ENCODE results near the gene MAPKAPK3.

MAPKAPK3 gene

GRCh38 chr3:50609071-50609762 is 7.7 kb upstream of the MAPKAPK3 start:
- DNase-seq, result no peak

DNA sequence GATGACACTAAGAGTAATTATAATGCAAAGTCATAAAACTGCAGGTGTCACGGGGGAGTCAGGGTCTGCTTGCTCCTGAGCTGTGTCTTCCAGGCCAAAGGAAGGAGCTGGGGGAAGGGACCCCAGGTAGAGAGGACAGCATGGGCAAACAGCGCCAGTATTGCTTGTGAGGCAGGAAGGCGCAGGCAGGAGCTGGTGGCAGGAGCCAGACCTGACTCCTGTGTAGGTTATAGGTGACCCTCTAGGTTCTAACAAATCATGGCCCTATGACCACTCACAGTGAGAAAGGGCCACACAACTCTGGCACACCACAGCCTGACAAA is 7.2 kb upstream of the MAPKAPK3 start:
- no peak for DNase-seq

DNA sequence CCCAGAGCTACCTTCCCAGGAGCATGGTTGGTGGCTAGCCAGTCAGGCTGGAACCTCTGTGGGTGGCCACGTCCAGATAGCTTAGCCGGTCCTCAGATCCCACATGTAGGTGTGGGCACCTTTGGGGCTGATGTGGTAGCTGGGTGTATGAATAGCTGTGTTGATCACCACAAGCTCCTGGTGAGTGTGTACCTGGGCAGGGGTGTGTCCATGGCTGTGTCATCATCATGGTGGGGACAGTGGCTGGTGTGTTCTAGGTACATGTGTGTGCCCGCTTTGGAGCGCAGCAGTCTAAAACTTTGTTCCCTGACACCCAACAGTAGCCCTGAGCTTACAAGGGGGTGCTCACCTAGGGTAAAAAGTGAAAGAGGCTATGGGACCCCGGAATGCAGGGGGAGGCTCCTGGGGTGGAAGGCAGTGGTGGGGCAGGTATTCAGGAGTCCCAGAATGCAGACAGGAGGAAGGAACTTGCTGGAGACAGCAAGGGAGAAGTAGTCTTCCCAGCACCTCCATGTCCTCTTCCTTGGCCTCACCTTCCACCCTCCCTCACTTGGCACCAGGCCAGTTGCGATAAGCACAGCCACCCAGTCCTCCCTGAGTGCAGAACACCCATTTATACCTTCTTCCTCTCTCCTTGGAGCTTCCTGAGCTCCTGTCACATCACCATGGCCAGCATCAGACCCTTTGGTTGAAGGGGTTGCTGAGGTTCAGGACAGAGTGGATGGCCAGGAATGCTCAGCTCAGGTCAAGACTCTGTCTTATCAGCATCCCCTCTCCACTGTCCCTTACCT is 6.6 kb upstream of the MAPKAPK3 start:
- DNase-seq, result peak in 1 of 2 experiments; percentile 65

DNA sequence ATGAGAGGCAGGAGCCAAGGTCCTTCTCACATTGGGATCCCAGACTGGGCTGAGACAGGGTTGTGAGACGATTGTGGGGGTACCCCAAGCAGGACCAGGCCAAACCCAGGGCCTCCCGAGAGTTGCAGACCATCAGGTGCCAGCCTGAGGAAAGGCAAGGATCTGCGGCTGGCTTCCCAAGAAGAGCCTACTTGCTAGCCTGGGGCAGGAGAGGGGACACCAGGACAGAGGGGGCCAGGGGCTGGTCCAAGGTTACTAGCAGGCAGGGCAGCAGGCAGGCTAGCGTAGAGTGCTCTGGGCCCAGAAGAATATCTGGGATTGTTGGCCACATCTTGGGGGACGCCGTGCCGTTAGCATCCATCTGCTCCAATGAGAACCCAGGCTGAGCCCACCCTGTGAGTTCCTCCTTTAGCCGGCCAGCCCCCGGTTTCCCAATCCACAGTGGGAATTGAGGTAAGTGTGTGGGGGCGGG is 5.9 kb upstream of the MAPKAPK3 start:
- DNase-seq, result no peak

DNA sequence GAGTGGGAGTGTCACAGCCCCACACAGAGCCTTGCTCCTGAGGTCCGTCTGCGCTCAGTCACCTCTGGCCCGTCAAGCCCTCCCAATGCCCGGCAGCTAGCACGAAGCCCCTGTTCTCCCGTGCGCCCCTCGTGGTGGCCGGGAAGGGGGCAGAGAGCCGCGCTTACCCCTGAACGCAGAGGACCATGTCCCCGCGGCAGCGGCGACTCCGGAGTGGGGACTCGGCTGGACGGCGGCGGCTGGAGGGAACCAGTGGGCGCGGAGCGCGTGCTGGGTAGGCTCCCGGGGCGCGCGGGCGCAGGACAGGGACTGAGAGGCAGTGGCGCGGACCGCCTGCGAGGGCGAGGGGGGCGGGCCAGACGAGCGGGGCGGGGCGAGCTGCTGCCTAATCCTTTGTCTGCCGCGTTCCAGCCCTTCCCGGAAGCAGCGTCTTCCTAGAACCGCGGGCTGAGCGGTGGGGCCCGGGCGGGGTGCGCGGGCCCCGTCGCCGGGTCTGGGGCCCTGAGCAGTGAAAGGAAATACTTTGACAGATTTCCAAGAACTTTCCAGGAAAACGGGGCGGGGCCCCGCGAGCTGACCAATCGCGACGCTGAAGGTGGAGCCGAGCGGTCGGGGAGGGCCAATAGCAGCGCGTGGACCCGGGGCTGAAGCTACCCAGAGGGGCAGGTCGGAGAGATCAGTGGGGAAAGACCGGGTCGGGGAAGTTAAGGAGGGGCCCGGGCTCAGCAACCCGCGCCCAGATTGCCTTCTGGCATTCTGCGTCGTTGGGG is 5.3 kb upstream of the MAPKAPK3 start, which contains the start of gene CISH:
Gene CISH (minus strand): TSS at position 311 of the 770 bp plus-strand sequence. CDS start 124 bp downstream, at position 187.
- DNase-seq, result peak; percentile 99

DNA sequence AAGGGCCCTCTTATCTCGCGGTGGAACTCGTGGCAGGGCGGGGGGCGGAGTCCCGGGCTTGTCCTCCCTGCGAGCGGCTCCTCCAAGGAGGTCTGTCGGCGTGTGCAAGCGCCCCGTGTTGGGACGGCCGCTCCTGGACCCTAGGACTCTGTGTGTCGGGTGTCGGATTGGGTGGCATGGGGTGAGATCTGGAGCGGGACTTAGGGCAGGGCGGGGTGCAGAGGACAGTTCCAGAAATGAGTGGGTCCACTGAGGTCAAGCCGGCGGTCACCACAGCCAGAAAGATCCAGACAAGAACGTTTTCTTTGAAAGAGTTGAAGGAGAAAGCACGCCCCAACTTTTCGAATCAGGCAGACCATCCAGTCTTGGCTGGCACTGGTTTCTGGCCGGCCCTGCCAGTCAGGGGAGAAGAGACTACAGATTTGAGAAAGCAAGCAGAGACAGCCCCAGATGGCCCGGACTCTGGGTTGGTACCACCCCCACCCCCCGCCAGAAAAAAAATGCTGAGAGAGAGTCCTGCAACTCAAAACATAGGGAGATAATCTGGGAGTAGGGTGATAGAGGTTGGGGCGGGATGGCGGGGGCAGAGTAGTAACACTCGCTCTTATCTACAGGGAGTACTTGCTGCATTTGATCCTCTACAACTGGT is 4.6 kb upstream of the MAPKAPK3 start:
- no peak for DNase-seq

DNA sequence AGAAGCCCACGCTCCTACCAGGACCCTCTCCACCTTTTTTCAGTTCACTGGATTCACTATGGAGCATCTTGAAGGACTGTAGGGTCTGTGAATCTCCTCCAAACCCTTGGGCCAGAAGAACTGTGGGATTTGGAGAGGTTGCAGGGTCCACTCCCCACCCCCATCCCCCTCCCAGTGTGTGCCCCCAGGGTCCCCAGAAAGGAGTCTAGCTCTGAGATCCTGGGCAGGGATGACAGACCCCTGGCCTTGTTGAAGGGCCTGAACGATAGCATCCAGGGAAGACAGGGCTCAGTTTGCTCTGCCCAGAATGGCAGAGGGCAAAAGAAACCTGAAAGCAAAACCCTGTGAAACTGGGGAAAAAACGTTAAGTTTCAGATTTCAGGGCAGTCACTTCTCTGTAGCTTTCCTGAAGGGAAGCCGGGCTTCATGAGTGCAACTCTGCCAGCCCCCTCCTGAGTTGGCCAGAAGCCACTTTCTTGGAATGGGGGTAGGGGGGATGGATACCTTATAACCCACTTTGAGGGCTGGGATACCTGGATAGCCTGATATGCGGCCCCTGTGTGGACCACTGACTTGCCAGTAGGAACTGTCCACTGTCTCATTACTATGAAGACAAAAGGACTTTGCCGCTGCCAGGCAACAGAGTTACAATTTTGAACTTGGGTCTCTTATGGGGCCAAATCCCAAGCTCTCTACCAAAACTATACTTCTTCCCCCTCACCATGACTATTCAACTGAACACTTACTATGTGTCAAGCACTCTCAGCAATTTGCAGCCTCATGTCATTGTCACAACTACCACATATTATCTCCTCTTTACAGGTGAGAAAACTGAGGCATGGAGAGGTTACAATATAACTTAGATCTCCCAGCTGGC is 3.7 kb upstream of the MAPKAPK3 start:
- peak in 1 of 2 experiments; percentile 11 for DNase-seq

DNA sequence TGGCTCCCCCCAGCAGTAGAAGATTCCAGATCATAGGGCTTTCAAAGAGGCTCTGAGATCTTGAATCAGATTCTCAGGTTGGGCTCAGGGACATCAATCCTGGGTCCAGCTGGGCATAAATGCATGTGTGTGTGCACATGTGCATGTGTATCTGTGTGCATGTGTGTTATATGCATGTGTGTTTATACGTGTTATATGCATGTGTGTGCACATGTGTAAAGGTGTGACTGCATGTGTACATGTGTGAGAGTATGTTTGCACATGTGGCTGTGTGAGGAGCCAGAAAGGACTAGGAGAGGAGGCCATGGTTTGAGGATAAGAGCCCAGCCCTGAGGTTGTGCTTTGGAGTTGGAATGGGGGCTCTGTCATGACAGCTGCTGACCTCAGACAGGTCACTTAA is 1.8 kb upstream of the MAPKAPK3 start:
- no peak for DNase-seq

GRCh38 chr3:50616003-50616769 is 765 bp upstream of the MAPKAPK3 start:
- peak; percentile 77 to 82 for DNase-seq

DNA sequence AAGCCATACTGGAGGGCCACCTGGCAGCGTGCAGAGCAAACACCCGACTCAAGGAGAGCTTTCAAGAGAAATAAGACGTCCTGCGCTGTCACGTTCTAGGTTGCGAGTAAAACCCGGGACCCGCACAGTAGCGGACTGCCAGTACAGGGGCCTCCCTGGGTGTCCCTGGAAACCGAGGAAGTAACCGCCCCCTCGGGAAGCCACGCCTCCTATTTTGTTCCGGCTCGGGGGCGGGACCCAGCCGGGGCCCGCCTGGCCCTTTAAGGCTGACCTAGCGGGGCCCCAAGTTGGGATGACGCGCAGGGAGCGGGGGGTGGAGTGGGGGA is 218 bp upstream of the MAPKAPK3 start:
- peak; percentile 94 for DNase-seq

- DNase-seq, result peak; percentile 10 to 33
These were observed 1.0 kb downstream of the MAPKAPK3 start for GRCh38 chr3:50617911-50618481.

- no peak for DNase-seq
These were observed 3.5 kb downstream of the MAPKAPK3 start for GRCh38 chr3:50620420-50620819.

GRCh38 chr3:50620820-50621219 is 3.9 kb downstream of the MAPKAPK3 start:
- no peak for DNase-seq

GRCh38 chr3:50622881-50623280 is 5.9 kb downstream of the MAPKAPK3 start:
- no peak for DNase-seq

DNA sequence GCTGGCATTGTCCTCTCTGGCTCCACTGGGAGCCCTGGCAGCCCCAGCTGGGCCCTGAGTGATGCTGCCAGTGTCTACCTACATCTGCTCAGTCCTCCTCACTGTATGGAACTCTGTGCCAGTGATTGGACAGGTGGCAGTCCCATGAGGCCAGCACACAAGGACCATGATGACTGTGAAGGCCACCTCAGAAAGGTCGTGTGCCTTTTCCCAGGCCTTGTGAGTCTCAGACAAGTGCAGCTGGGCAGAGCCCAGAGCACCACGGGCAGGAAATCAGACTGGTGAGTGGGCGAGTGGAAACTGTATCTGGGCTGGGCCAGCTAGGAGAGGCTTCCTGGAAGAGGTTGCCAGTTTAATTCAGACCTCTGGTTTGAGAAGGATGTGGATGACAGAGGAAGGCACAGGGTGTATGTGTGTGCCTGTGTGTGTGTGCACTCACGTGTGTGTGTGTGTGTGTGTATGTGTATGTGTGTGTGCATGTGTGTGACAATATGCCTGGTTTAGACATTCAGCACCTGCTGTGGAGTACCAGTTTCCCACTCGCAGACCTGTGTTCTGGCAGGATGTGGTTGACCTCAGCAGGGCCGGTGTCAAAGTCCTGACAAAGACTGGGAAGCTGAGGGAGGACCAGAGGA is 7.0 kb downstream of the MAPKAPK3 start:
- peak; percentile 41 to 75 for DNase-seq

GRCh38 chr3:50624634-50625033 is 7.7 kb downstream of the MAPKAPK3 start:
- DNase-seq, result no peak

DNA sequence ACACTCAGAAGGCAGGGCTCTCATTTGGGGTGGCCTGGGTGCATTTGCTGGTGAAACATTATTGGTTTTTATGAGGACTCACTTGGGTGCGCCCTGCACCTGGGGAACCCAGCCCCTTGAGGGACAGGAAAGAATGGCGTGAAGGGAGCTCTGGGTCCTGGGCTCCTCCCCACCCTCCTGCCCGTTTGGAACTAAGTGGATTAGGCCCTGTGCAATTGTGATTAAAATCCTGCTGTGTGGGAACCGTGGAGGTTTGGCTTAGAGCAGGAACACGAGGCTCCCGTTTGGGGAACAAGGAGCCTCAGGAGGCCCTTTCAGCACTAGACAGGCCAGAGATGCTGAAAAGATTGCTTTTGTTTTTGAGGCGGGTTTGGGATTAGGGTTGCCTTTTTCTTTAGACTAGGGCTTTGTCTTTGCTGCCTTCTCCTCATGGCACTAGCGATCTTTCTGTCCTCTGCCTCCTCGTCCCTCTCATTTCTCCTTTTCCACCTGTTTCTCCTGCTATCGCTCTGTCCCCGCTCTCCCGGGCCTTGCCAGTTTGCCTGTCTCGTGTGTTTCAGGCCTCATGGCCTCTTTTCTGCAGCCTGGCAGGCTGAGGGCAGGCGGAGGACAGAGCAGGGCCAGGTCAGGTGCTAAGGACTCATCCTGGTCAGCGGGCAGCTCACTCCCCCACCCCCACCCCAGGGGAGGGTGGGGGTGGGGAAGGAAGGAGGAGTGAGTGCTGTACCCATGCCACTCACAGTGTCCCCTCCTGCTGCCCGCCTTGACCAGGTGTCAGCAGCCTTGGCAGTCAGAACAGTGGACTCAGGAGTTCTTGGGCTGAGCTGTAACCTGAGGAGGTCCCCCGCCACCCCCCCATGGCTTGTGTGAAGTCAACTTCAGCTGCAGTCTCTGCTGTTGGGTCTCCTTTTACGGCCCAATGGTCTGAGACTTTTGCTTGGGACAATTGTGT is 8.6 kb downstream of the MAPKAPK3 start:
- no peak for DNase-seq

DNA sequence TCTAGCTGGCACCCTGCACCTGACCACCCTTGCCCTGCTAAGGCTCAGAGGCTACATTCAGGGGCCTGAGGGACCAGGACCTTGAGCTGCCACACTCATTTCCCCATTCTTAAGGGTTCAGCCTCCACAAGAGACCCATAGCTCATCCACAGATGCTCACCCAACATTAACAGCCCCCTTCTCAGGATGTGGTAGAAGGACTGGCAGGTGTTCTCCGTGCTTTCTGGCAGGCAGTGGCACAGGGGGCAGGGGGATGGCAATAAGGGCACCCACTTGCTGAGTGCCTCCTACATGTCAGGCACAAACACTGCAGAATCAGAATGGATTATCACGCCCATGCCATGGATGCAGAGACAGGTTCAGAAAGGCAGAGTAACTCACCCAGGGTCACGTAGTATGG is 9.4 kb downstream of the MAPKAPK3 start:
- DNase-seq, result no peak

GRCh38 chr3:50627407-50628051 is 10.6 kb downstream of the MAPKAPK3 start:
- DNase-seq, result peak in 1 of 2 experiments; percentile 16
